BE2C (cell line): ENCODE data around the gene LTBP4.
"Not testable (repeated sequence)": the region's sequence is repeated elsewhere in the genome, so short reads cannot be mapped to it uniquely, and the experiment has no call there.

Experiments
- DNase-seq: peaks from one replicate; pipeline ENCODE4 v3.0.0-alpha.2; 2020
- H3K27me3 ChIP-seq: fragments of 250-450 bp; sonication (Bioruptor Pico); 2 replicates; pipeline ENCODE4 v1.5.1; 2020; ENCODE audit warnings: mild to moderate bottlenecking
- H3K36me3 ChIP-seq: fragments of 250-450 bp; sonication (Bioruptor Pico); 2 replicates; pipeline ENCODE4 v1.5.1; 2020; ENCODE audit warnings: mild to moderate bottlenecking
- H3K4me1 ChIP-seq: fragments of 250-450 bp; sonication (Bioruptor Pico); 2 replicates; pipeline ENCODE4 v1.5.1; 2020
- H3K4me3 ChIP-seq: 2 replicates; pipeline ENCODE4 v1.5.1; 2011; ENCODE audit warnings: low read depth, low read length
- H3K9me3 ChIP-seq: fragments of 250-450 bp; sonication (Bioruptor Pico); 2 replicates; pipeline ENCODE4 v1.5.1; 2020
- TF ChIP-seq, protein P1 (sequence below): IDR thresholded peaks from 2 replicates; pipeline ENCODE4 v1.5.1; 2012; ENCODE audit warnings: mild to moderate bottlenecking, low read depth, low read length

The LTBP4 gene

DNA sequence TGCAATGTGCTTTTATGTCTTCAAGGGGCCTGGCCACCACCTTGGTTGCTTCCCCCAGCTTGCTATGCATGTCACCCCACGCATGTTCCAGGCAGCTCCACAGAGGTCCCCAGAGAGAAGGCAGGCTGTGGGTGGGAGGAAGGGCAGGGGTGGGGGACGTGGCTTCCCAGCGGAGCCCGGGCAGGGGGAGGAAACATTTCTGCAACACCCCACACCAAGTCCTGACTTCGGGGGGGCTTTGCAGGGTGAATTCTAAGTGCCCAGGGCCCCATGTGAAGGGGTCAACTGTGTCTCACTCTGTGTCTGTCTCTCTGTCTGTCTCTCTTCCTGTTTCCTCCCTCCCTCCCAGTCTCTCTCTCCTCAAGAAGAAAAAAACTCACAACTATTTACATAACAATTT lies 39.6 kb downstream of the LTBP4 start:
- H3K36me3 ChIP-seq = no peaks in the 10 kb centered on the region
- H3K4me1 ChIP-seq = no peaks in the 10 kb centered on the region
- TF ChIP-seq, protein P1, sequence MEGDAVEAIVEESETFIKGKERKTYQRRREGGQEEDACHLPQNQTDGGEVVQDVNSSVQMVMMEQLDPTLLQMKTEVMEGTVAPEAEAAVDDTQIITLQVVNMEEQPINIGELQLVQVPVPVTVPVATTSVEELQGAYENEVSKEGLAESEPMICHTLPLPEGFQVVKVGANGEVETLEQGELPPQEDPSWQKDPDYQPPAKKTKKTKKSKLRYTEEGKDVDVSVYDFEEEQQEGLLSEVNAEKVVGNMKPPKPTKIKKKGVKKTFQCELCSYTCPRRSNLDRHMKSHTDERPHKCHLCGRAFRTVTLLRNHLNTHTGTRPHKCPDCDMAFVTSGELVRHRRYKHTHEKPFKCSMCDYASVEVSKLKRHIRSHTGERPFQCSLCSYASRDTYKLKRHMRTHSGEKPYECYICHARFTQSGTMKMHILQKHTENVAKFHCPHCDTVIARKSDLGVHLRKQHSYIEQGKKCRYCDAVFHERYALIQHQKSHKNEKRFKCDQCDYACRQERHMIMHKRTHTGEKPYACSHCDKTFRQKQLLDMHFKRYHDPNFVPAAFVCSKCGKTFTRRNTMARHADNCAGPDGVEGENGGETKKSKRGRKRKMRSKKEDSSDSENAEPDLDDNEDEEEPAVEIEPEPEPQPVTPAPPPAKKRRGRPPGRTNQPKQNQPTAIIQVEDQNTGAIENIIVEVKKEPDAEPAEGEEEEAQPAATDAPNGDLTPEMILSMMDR = no peak
- DNase-seq = no peak
- H3K9me3 ChIP-seq = no peaks in the 10 kb centered on the region
- H3K4me3 ChIP-seq = no peak overlapping the region
- H3K27me3 ChIP-seq = no peaks in the 10 kb centered on the region

DNA sequence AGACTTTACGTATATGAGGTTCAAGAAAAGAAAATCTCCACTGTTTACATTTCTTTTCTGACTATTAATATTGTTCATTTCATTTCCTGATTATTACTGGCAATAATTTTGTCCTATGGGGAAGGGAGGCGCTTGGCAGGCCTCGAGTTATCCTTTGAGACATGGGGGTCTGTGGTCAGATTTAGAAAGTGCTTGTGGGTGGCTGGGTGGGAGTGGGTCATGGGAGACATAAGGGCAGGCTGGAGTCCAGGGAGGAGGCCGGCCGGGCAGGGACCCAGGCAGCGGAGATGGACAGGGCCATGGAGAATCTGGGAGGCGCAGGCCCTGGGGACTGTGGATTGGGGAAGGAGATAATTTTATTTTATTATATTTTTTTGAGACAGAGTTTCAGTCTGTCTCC lies 40.1 kb downstream of the LTBP4 start:
- Histone ChIP-seq H3K9me3 (no peaks in the 10 kb centered on the region), H3K36me3 (no peaks in the 10 kb centered on the region), H3K4me3 (no peak overlapping the region), H3K27me3 (no peaks in the 10 kb centered on the region), H3K4me1 (no peaks in the 10 kb centered on the region)
- DNase-seq = no peak
- TF ChIP-seq, protein P1 = no peak

DNA sequence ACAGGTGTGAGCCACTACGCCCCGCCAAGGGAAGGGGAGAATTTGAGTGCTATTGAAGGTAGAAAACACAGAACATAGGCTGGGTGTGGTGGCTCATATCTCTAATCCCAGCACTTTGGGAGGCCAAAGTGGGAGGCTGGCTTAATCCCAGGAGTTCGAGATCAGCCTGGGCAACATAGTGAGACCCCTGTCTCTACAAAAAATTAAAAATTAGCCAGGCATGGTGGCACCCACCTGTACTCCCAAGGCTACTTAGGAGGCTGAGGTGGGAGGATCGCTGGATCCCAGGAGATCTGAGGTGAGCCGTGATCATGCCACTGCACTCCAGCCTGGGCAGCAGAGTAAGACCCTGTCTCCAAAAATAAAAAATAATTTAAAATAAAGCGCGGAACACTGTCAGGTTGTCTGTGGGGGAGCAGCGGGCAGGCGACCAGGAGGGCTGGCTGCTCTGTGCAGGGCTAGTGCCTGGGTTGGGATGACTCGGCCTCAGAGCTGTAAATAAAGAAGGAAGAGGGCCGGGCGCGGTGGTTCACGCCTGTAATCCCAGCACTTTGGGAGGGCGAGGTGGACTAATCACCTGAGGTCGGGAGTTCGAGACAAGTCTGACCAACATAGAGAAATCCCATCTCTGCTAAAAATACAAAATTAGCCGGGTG lies 41.0 kb downstream of the LTBP4 start:
- H3K36me3 ChIP-seq = no peaks in the 10 kb centered on the region
- no peak for DNase-seq

DNA sequence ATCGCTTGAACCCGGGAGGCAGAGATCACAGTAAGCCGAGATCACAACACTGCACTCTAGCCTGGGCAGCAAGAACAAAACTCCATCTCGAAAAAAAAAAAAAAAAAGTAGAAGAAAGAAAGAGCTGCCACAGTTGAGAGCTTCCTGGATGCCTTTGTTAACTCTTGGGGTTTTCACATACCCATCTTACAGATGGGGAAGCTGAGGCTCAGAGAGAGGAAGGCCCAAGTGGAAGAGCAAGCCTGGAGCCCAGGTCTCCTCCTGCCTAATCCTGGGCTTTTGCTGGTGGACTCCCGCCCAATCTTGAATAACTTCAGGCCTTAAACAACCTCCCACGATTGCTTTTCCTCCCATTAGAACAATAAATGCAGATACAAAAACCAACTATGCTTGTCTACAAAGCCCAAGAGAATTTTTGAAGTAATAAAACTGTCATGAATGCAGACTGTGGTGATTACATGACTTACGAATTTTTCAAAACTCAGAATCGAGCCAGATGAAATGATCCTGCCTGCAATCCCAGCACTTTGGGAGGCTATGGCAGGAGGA lies 41.7 kb downstream of the LTBP4 start:
- TF ChIP-seq, protein P1 = no peak
- H3K27me3 ChIP-seq = no peaks in the 10 kb centered on the region
- no peaks in the 10 kb centered on the region for H3K9me3 ChIP-seq
- no peak for DNase-seq
- H3K4me3 ChIP-seq = no peak overlapping the region
- H3K4me1 ChIP-seq = no peaks in the 10 kb centered on the region
- no peaks in the 10 kb centered on the region for H3K36me3 ChIP-seq

More for the DNA sequence above, 41.0 kb downstream of the LTBP4 start:
- TF ChIP-seq, protein P1 = no peak
- Histone ChIP-seq H3K27me3 (no peaks in the 10 kb centered on the region), H3K4me3 (no peak overlapping the region), H3K4me1 (no peaks in the 10 kb centered on the region), H3K9me3 (no peaks in the 10 kb centered on the region)

DNA sequence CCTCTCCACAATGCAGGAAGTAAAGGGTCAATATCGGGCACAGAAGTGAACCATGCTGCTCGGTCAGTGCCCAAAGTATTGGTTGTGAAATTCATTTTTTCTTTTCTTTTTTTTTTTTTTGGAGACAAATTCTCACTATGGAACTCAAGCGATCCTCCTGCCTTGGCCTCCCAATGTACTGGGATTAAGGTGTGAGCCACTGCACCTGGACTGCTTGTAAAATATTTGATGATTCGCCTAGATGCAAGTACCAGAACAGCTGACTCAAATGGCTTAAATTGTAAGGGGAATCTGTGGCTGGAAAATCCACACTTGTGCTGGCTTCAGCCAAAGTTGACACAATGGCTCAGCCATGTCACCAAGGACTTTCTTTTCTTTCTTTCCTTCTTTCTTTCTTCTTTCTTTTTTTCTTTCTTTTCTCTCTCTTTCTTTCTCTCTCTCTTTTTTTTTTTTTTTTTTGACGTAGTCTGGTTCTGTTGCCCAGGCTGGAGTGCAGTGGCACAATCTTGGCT lies 45.6 kb downstream of the LTBP4 start:
- Histone ChIP-seq H3K4me3 (no peak overlapping the region), H3K36me3 (no peaks in the 10 kb centered on the region), H3K27me3 (no peaks in the 10 kb centered on the region), H3K4me1 (no peaks in the 10 kb centered on the region), H3K9me3 (no peaks in the 10 kb centered on the region)
- TF ChIP-seq, protein P1 = no peak
- no peak for DNase-seq

DNA sequence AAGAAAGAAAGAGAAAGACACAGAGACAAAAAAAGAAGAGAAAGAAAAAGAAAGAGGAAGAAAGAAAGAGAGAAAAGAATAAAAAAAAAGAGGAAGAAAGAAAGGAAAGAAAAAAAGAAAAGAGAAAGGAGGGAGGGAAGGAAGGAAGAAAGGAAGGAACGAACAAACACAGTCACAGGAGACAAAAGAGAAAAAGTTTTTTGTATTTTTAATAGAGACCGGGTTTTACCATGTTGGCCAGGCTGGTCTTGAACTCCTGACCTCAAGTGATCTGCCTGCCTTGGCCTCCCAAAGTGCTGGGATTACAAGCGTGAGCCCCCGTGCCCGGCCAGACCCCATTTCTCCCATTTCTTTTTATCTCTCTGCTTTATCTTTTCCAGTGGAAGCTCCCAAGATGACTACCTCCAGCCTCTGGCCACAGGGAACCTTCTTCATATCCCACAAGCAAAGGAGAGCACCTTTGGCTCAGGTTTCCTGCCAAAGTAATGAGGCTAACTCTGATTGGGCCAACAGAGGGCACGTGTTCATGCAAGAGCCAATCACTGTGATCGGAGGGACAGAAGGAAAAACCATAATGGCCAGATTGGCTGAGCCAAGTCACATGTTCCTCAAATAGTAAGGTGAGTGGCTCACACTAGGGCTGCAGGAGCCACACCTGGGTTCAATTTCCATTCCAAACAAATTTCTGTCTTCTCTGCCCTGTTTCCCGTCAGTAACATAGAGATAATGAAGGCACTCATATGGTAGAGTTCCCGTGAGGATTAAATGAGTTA lies 48.9 kb downstream of the LTBP4 start:
- H3K9me3 ChIP-seq, H3K27me3 ChIP-seq, DNase-seq, H3K36me3 ChIP-seq, H3K4me1 ChIP-seq, H3K4me3 ChIP-seq: not testable (repeated sequence)
